Psoas muscle (tissue), 8 donors: ENCODE data around the gene RAD51D. TPM values are rescaled to one million over a fixed set of nuclear protein-coding genes. Genes with fewer than 3 reads are reported as not detected.

Source experiments
- ATAC-seq, 4 donors: fragments of 200-7000 bp; cut with Tn5 transposase; one replicate each; pipeline ENCODE4 v1.9.1; 2020; ENCODE audit warnings: moderate library complexity in 3 of 4, mild to moderate bottlenecking in 2 of 4
- DNase-seq, 2 donors: peaks; one replicate each; pipeline ENCODE4 v3.0.0-alpha.2; 2020
- H3K27ac ChIP-seq: fragments of 200-600 bp; one replicate; pipeline ENCODE4 v1.8.0; 2022
- H3K27me3 ChIP-seq, 3 donors: fragments of 200-600 bp in 1 of 3; one replicate each; pipeline versions ENCODE4 v1.6.1 to v1.8.0; 2013 to 2022; ENCODE audit warnings: low read length in 2 of 3, mild to moderate bottlenecking in 2 of 3, moderate library complexity in 1 of 3; ENCODE audit not compliant: insufficient read depth in 3 of 3
- H3K36me3 ChIP-seq, 2 donors: fragments of 200-600 bp in 1 of 2; one replicate each; pipeline versions ENCODE4 v1.6.1 to v1.8.0; 2013 to 2022; ENCODE audit warnings: low read depth in 1 of 2, mild to moderate bottlenecking in 1 of 2, moderate library complexity in 1 of 2; ENCODE audit not compliant: insufficient read depth in 1 of 2
- H3K4me1 ChIP-seq: fragments of 200-600 bp; one replicate; pipeline ENCODE4 v1.8.0; 2022
- H3K4me3 ChIP-seq: fragments of 200-600 bp; one replicate; pipeline ENCODE4 v1.8.0; 2022; ENCODE audit warnings: mild to moderate bottlenecking
- H3K9me3 ChIP-seq: fragments of 200-600 bp; one replicate; pipeline ENCODE4 v1.8.0; 2022
- CTCF ChIP-seq: fragments of 200-600 bp; IDR thresholded peaks from one replicate; pipeline ENCODE4 v1.8.0; 2022; ENCODE audit warnings: antibody characterized with exemption
- WGBS, 3 donors: extraction: QIAGEN DNeasy Blood & Tissue Kit; methylation state at CpG; one replicate each; pipeline versions ENCODE4 v1.1.6 to v1.1.7; 2013; 5-methylcytosine and 5-hydroxymethylcytosine counted together
- intact Hi-C, 2 donors: fragments of 100-400 bp; cut with DNase I; formaldehyde crosslinking; loops; one replicate each; pipeline versions ENCODE4 v1.11.0 to v1.14.2; 2022
- polyA plus RNA-seq, 3 donors: library from polyadenylated mRNA; stranded (reverse); fragments of 200-250 nt; gene quantifications; one replicate each; pipeline ENCODE4 v1.2.3, GENCODE V29; 2013
- total RNA-seq, 4 donors: library from RNA; stranded (reverse); fragmentation: NEBNext Ultra II Directional in 2 of 4; extraction: Animal tissue kit (Norgen Biotek cat#: 25700) in 2 of 4; gene quantifications; one replicate each; pipeline versions ENCODE4 v1.2.1 to v1.2.4, GENCODE V29; 2021 to 2023
- donor health status: healthy with polysubstance abuse.
- donor health status: DM: no; HTN: no; CAD: no; lungs with moderate emphysema.
- donor health status: Bipolar disorder and iron deficiency.
- donor health status: healthy.
- donor health status: DM: yes; HTN: yes; CAD: no.
- donor health status: DM: no; HTN: no; CAD: no.
- donor health status: DM: no; HTN: no; CAD: no.
- donor health status: DM: yes; HTN: yes; CAD: no.

The RAD51D gene
- total and polyA plus RNA-seq, 7 donors, result 3.6 to 6.2 (median 5.4) TPM

DNA sequence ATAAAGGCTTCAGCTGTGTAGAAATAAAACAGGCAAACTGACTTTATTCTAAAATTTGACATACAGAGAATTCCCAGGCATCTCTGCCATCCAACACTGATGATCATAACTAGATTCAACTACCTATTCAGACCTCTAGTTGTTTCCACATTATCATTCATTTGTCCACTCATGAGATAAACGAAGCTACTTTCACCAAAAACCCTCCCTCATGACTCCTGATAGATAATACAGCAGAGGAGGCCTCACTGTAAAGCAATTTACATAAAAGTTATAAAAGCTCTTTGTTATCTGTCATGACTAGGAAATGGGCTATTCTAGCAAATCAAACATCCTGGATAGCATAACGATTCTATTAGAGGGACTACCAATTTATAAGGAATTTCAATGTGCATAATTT lies 36.6 kb downstream of the RAD51D start:
- Histone ChIP-seq H3K36me3 (no peaks in the 10 kb centered on the region), H3K27me3 (no peaks in the 10 kb centered on the region), H3K4me3 (no peak overlapping the region), H3K4me1 (peaks cover 5% of the 10 kb centered on the region), H3K9me3 (no peaks in the 10 kb centered on the region), H3K27ac (no peak overlapping the region)
- TF ChIP-seq CTCF, result no peak
- intact Hi-C loops, result no loop called here
- WGBS, 3 donors, result 89 to 91% (median 90%) methylated on average over 2 of the region's 2 CpGs
- no peak for DNase-seq
- ATAC-seq, result no peak

- TF ChIP-seq CTCF, result no peak
- no peak for ATAC-seq
- intact Hi-C loops, result no loop called here
These were observed 37.5 kb downstream of the RAD51D start for GRCh38 chr17:35082073-35082657.

DNA sequence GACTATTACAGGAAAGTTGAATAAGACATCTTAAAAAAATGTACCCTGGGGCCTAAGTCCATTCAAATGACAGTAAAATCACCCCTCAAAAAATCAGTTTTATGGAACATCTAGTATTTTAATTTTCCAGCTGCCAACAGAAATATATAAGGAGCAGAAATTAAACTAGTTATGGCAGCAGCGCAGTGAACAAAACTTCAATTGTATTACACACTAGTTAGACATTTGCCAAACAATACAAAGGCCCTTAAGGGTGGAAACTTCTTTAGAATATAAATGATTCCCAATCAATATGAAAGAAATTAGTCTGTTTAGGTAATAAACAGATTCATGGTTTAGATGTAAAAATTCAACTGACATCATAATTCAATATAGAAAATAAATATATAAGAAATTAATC lies 38.0 kb downstream of the RAD51D start:
- no peaks in the 10 kb centered on the region for H3K36me3 ChIP-seq
- intact Hi-C loops, result no loop called here
- H3K4me1 ChIP-seq, result no peaks in the 10 kb centered on the region
- DNase-seq (no peak), ATAC-seq (no peak)
- H3K27ac ChIP-seq, result no peak overlapping the region
- TF ChIP-seq CTCF, result no peak
- no peaks in the 10 kb centered on the region for H3K27me3 ChIP-seq
- H3K4me3 ChIP-seq, result no peak overlapping the region
- WGBS, 3 donors, result 92 to 100% (median 96%) methylated on average over 1 of the region's 1 CpG
- no peaks in the 10 kb centered on the region for H3K9me3 ChIP-seq

More at GRCh38 chr17:35082073-35082657, 37.5 kb downstream of the RAD51D start:
- Histone ChIP-seq H3K4me3 (no peak overlapping the region), H3K9me3 (no peaks in the 10 kb centered on the region), H3K4me1 (no peaks in the 10 kb centered on the region), H3K36me3 (no peaks in the 10 kb centered on the region), H3K27me3 (no peaks in the 10 kb centered on the region), H3K27ac (no peak overlapping the region)
- no peak for DNase-seq
- WGBS, 3 donors, result 52 to 63% (median 61%) methylated on average over 3 of the region's 3 CpGs

DNA sequence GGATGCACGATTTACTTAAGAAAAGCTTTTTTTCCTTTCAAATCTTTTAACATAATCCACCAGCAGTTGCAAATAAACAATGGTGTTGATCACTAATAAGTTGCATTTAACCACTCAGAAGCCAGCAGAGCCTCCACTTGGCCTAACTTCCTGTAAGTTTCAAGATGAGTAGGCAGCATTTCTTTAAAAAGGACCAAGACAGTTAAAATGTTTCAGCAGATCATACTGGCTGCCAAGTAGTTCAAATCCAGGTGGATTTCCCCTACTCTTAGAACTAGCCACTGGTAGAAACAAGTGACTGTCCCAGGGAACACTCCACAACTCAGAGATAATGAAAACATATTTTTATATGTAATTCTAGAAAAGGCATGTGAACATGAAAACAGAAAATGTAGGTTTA lies 39.1 kb downstream of the RAD51D start:
- intact Hi-C loops, result no loop called here
- Histone ChIP-seq H3K4me1 (no peaks in the 10 kb centered on the region), H3K27me3 (no peaks in the 10 kb centered on the region), H3K36me3 (no peaks in the 10 kb centered on the region), H3K27ac (no peak overlapping the region), H3K9me3 (no peaks in the 10 kb centered on the region), H3K4me3 (no peak overlapping the region)
- ATAC-seq (no peak), DNase-seq (no peak)
- TF ChIP-seq CTCF, result no peak
- WGBS, 3 donors, result 33 to 47% (median 33%) methylated on average over 1 of the region's 1 CpG
